Endothelial cell of umbilical vein (primary cell): Measurements from ENCODE around the gene RASGRP1.

Experiments used
- CTCF ChIP-seq, 2 donors: IDR thresholded peaks; 1 replicate in 1 of 2; 2 replicates in 1 of 2; pipeline ENCODE4 v1.5.1; 2011; ENCODE audit warnings: low read length in 2 of 2, mild to moderate bottlenecking in 2 of 2, moderate library complexity in 2 of 2, control low read depth in 1 of 2, inconsistent platforms in 1 of 2, low read depth in 1 of 2; ENCODE audit not compliant: insufficient read depth in 1 of 2; ENCODE audit errors: extremely low read depth in 1 of 2
- FOS ChIP-seq: IDR thresholded peaks from 2 replicates; pipeline ENCODE4 v1.6.1; 2011; ENCODE audit warnings: mild to moderate bottlenecking, low read length, moderate library complexity, borderline replicate concordance; ENCODE audit not compliant: insufficient read depth
- MYC ChIP-seq: IDR thresholded peaks from one replicate; pipeline ENCODE4 v1.6.1; 2011; ENCODE audit warnings: mild to moderate bottlenecking, low read depth, low read length
- POLR2A ChIP-seq: IDR thresholded peaks from 2 replicates; pipeline ENCODE4 v1.6.1; 2012; ENCODE audit warnings: low read depth, mild to moderate bottlenecking, control low read depth, low read length

- no peak for TF ChIP-seq CTCF (IDR thresholded peaks at IDR 0.05; ENCODE audit: extremely low read depth in 1 of 2, insufficient read depth in 1 of 2, low read depth in 1 of 2, low read length in 2 of 2)
- TF ChIP-seq FOS: no peak
- TF ChIP-seq POLR2A: no peak
- no peak for TF ChIP-seq MYC
Measured at GRCh38 chr15:38459480-38459879, 105.1 kb downstream of the RASGRP1 start.
